ENCODE data around the gene FOXN1. TPM values are rescaled to one million over a fixed set of nuclear protein-coding genes. Genes with fewer than 3 reads are reported as not detected.

FOXN1 gene
- total and polyA plus RNA-seq, 10 of the 15 experiments (the other 5 are each of a cell fraction or from before 2014, with no cell fraction given) = not detected

- H3K4me2 ChIP-seq (ENCODE audit: control insufficient read depth, insufficient read depth) = no peak overlapping the region
- POLR2A ChIA-PET = interaction anchor here (0.5 kb wide), 1 partner anchor 11 kb away, joined by 3 read pairs; no protein-coding TSS in a partner anchor
These were observed 27.1 kb downstream of the FOXN1 start for GRCh38 chr17:28533091-28533807.

More at GRCh38 chr17:28533091-28533807, 27.1 kb downstream of the FOXN1 start:
- ChIA-PET SMC1A (ENCODE audit: uncharacterized antibody, unreplicated experiment) (interaction anchor here (0.8 kb wide), 1 partner anchor 40 kb away, joined by 3 read pairs; no protein-coding TSS in a partner anchor), CTCF (no interaction called here), RAD21 (ENCODE audit: unreplicated experiment) (no interaction called here)
- 24% methylated on average over 16 of the region's 16 CpGs for WGBS (ENCODE audit: insufficient coverage, insufficient replicate concordance, low lambda C conversion rate, missing lambda C conversion rate)
- Histone ChIP-seq H3K27me3 (replicated peaks in 1 of 2; ENCODE audit: control insufficient read depth in 2 of 2, insufficient read depth in 2 of 2, low read length in 1 of 2) (no peaks in the 10 kb centered on the region; a peak in 1 of 4 replicates), H3K9me3 (replicated peaks; ENCODE audit: control insufficient read depth, insufficient read depth, low read length) (no peaks in the 10 kb centered on the region), H3K36me3 (ENCODE audit: control insufficient read depth in 2 of 2, insufficient read depth in 2 of 2, low read length in 1 of 2) (no peaks in the 10 kb centered on the region), H3K27ac (ENCODE audit: control insufficient read depth, insufficient read depth) (no peak overlapping the region), H3K4me1 (ENCODE audit: control insufficient read depth, insufficient read depth, low read length) (no peaks in the 10 kb centered on the region), H4K20me1 (ENCODE audit: control insufficient read depth, insufficient read depth) (no peaks in the 10 kb centered on the region), H3K79me2 (ENCODE audit: control insufficient read depth, insufficient read depth, low read length) (no peaks in the 10 kb centered on the region), H3K4me3 (no peak overlapping the region), H3K9ac (ENCODE audit: control insufficient read depth, insufficient read depth, low read length) (no peak overlapping the region), H2AFZ (ENCODE audit: control insufficient read depth, low read depth, low read length) (no peak overlapping the region)
- DNase-seq (ENCODE audit: low read depth, low spot score) (no peak), ATAC-seq (no peak), FAIRE-seq (no peak)
- intact Hi-C loops (cut with micrococcal nuclease; ENCODE audit: unreplicated experiment) (no loop called here), in situ Hi-C loops (cut with MboI) (no loop called here)
- TF ChIP-seq LARP7 (IDR thresholded peaks at IDR 0.05) (no peak), PBX3 (IDR thresholded peaks at IDR 0.05; ENCODE audit: insufficient replicate concordance, low read depth, low read length) (no peak), EGR1 (IDR thresholded peaks at IDR 0.05; ENCODE audit: borderline replicate concordance in 1 of 2, low read depth in 2 of 2, low read length in 2 of 2) (no peak), SUZ12 (IDR thresholded peaks at IDR 0.05; ENCODE audit: unreplicated experiment) (no peak), TBL1XR1 (IDR thresholded peaks at IDR 0.05; ENCODE audit: low read depth, low read length) (no peak)
- no TSS peak for BruUV-seq (replicated peaks)

Measured in GM12878 (cell line).